HG02852 (cell line): Measurements from ENCODE around the gene PMP22.
"Not testable (repeated sequence)": the region's sequence is repeated elsewhere in the genome, so short reads cannot be mapped to it uniquely, and the experiment has no call there.

Experiments
- ATAC-seq: cut with Tn5 transposase; IDR thresholded peaks from one replicate; pipeline ENCODE4 v1.9.1; 2021; ENCODE audit warnings: mild to moderate bottlenecking, moderate library complexity; ENCODE audit not compliant: unreplicated experiment

Gene PMP22

GRCh38 chr17:15220785-15221184 is 44.3 kb downstream of the PMP22 start:
- no peak for ATAC-seq

DNA sequence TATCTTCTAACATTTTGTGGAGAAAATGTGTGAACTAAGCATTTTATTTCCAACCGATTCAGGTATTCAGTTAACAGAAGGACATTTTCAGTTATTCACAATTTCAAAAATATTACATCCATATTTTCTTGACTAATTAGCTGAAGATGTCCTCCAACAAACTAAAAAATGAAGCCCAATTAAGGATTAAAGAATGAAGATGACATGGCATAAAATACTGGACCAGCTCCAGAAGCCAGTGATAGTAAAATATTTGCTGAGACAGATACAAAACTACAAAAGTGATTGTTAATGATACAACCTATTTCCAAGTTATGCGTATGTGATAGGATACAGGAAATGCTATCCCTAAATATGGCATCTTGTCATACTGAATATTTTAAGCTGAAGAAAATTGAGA is 48.6 kb downstream of the PMP22 start:
- no peak for ATAC-seq

- no peak for ATAC-seq
Measured at GRCh38 chr17:15213381-15214087, 51.6 kb downstream of the PMP22 start.

DNA sequence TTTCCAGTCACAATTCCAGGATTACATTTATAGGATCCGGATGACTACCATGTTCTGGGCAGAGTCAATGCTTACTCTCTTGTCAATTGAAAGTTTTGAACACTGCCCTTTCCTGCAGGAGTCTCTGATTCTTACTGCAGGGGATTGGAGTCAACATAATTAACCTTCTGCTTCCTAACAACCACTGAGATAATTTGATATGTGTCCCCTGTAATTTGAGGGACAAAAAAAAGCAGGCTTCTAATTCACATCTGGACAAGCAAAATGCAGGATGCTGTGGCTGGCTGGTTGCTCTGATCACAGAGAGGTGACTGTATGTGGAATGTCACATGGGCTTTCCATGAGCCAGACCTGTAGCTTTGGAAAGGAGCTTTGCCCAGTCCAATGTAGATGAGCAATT is 54.9 kb downstream of the PMP22 start:
- ATAC-seq, result no peak

DNA sequence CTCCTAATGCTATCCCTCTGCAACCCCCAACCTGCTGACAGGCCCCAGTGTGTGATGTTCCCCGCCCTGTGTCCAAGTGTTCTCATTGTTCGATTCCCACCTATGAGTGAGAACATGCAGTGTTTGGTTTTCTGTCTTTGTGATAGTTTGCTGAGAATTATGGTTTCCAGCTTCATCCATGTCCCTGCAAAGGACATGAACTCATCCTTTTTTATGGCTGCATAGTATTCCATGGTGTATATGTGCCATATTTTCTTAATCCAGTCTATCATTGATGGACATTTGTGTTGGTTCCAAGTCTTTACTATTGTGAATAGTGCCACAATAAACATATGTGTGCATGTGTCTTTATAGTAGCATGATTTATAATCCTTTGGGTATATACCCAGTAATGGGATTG is 62.1 kb downstream of the PMP22 start:
- not testable (repeated sequence) for ATAC-seq

- not testable (repeated sequence) for ATAC-seq
Measured at GRCh38 chr17:15200574-15200973, 64.6 kb downstream of the PMP22 start.

DNA sequence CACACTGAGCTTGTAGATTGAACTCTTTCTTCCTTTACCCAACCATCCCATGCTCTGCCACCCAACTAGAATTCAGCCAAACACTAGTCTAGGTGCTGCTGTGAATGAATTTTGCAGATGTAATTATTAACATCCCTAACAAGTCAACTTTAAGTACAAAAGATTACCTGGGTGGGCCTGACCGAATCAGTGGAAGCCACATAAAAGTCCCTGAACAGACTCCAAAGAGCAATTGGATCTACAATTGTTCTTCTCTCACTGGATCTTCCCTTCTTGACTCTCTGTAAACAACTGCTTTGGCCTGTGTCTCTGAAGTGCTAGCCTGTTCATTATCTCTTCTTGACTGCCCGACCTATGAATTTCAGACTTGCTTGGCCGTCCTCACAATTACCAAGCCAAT is 67.9 kb downstream of the PMP22 start:
- no peak for ATAC-seq

DNA sequence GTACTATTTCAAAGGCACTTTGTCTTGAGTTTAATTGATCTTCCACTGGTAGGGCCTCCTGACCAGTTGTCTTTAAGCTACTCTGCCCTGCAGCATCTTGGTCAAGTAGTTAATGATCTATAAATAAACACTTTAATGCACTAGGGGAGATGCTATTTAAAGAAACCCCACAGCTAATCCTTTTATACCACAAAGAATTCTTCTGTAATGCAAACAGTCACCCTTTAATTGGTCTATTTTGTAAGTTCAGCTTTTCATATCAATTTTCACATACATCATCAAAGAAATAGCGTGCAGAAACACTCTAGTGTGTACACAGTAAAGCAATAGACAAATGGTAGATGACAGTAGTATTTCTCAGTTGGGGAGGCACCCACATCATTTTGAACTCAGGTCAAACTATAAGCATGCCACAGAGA is 70.3 kb downstream of the PMP22 start:
- ATAC-seq, result no peak

DNA sequence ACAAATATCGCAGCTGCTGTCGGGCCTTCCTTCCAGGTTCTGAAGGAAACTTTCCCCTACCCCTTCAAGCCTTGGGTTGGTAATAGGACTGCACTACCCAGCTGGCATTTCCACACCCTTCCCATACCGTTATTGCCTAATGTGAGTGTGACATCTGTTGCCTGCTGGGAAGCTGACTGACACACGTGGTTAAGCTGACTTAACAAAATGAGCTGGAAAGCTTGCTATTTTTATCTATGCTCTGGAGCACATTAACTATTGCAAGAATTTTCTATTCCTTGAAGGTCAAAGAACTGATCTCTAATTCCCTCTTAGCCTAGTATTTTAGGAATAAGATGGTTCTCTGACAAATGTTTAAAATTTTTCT is 79.5 kb downstream of the PMP22 start:
- ATAC-seq, result no peak

DNA sequence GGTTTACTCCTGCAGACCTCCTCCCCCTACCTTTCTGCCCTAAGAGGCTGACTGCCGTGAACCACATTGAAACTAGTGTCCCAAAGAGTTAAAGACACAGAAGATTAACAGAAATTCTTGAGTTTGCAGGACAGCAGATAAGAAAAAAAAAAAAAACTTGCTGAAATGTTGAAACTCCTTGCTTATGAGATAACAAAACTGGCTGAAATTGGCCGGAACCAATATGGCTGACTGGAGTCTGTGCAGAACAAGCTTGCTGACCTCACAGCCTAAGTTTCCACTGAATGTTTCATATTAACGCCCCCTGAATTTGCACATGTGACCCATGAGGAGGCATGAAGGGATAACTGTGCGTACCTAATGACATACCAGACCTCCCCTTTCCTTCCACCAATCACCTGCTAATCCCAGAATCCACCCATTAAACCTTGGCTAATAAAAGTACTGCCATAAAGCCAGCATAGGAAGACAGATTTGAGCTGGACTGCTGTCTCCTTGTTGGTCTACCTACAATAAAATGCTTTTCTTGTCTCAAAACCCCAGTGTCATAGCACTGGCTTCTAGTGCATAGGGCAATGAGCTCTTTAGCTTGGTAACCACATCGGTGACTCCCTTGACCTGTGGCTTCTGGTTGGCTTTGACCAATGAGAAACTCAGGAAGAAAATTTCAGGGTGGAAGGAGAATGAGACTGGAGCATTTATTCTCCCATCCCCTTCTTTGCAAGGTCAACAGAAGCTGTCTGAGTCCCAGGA is 80.1 kb downstream of the PMP22 start:
- ATAC-seq, result no peak

DNA sequence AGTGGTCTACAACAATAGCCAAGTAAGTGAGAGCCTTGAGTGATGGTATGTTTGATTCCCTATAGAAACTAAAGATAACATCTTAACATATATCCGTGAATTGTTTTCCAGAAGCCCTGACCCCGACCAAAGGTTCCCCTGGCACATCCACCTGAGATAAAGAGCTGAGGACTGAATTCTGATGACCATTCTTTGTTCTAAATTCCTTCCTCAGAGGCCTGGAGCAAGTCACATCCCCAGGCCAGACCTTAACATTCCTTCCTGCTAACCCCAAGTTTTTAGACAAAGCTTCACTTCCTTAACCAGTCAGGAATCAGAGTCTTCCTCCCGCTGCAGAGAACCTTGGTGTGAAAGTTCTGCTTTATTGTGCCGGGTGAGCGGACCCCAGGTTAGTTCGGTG is 83.3 kb downstream of the PMP22 start:
- no peak for ATAC-seq

GRCh38 chr17:15181333-15181732 is 83.8 kb downstream of the PMP22 start:
- ATAC-seq, result no peak

DNA sequence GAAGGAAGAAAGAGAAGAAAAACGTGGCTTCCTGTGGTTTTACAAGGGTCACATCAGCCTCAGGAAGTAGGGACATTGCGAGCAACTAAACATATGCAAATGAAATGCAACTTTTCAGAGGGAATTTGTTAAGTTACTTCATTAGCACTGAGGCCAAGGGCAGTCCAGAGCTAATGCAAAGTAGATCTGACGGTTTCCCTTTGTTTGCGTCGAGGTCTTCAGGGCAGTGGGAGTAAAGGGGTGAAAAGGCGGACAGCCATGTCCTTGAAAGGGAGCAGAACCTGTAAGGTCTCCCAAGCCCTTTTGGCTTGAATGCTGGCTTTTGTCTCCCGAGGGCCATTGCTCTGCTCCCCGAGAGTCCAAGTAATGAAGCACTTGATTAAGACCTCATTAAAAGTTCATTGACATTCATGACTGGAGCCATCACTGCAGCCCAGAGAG is 85.0 kb downstream of the PMP22 start:
- no peak for ATAC-seq
